CD4-positive, alpha-beta memory T cell (primary cell): ENCODE data around the gene WFIKKN1. TPM values are rescaled to one million over a fixed set of nuclear protein-coding genes. Genes with fewer than 3 reads are reported as not detected.
A peak's percentile ranks its signal among the peaks of the same experiment; 100 is the strongest.

Experiments
- CTCF ChIA-PET: fragments of 350-600 bp; sonication (Branson Sonifier 250); formaldehyde crosslinking; loops from one replicate; lab custom pipeline; 2021; ENCODE audit warnings: inconsistent platforms; ENCODE audit not compliant: partially characterized antibody; lab: Charles Lee
- POLR2A ChIA-PET: fragments of 350-600 bp; sonication (Branson Sonifier 250); formaldehyde crosslinking; loops from one replicate; lab custom pipeline; 2021; ENCODE audit not compliant: partially characterized antibody; lab: Charles Lee
- DNase-seq, 5 donors: peaks; one replicate each; pipeline versions ENCODE4 v3.0.0 to v3.0.0-alpha.2; 2020 to 2022; ENCODE audit warnings: mixed read lengths in 1 of 5
- H3K27ac ChIP-seq: one replicate; pipeline ENCODE4 v1.7.0; 2013; ENCODE audit warnings: low read depth, low read length
- H3K27me3 ChIP-seq: 2 replicates; pipeline ENCODE4 v1.7.0; 2013; ENCODE audit warnings: mild to moderate bottlenecking, low read length, moderate library complexity; ENCODE audit not compliant: insufficient read depth
- H3K36me3 ChIP-seq: 2 replicates; pipeline ENCODE4 v1.7.0; 2013; ENCODE audit warnings: mild to moderate bottlenecking, low read length, moderate library complexity; ENCODE audit not compliant: insufficient read depth
- H3K4me1 ChIP-seq: 2 replicates; pipeline ENCODE4 v1.7.0; 2013; ENCODE audit warnings: mild to moderate bottlenecking, low read length, moderate library complexity; ENCODE audit not compliant: insufficient read depth
- H3K4me3 ChIP-seq, 2 donors: one replicate each; pipeline ENCODE4 v1.7.0; 2013; ENCODE audit warnings: low read length in 2 of 2, mild to moderate bottlenecking in 1 of 2
- H3K9me3 ChIP-seq, 2 donors: one replicate each; pipeline ENCODE4 v1.7.0; 2013; ENCODE audit warnings: low read length in 2 of 2, control low read depth in 1 of 2; ENCODE audit not compliant: control insufficient read depth in 1 of 2
- H3K27ac Mint-ChIP-seq, 7 donors: one replicate each; pipeline ENCODE4 v1.8.0; 2020 to 2021; ENCODE audit warnings: mixed read lengths in 7 of 7, mild to moderate bottlenecking in 6 of 7, inconsistent platforms in 3 of 7, moderate library complexity in 3 of 7
- H3K27me3 Mint-ChIP-seq, 2 donors: one replicate each; pipeline ENCODE4 v1.8.0; 2020 to 2021; ENCODE audit warnings: mixed read lengths in 2 of 2
- H3K36me3 Mint-ChIP-seq, 2 donors: one replicate each; pipeline ENCODE4 v1.8.0; 2020 to 2021; ENCODE audit warnings: mixed read lengths in 2 of 2, inconsistent platforms in 1 of 2, mild to moderate bottlenecking in 1 of 2
- H3K4me1 Mint-ChIP-seq, 4 donors: one replicate each; pipeline ENCODE4 v1.8.0; 2020 to 2021; ENCODE audit warnings: mixed read lengths in 4 of 4, mild to moderate bottlenecking in 1 of 4
- H3K4me3 Mint-ChIP-seq, 8 donors: one replicate each; pipeline ENCODE4 v1.8.0; 2020 to 2021; ENCODE audit warnings: mixed read lengths in 8 of 8, mild to moderate bottlenecking in 7 of 8, moderate library complexity in 6 of 8, inconsistent platforms in 3 of 8
- H3K9me3 Mint-ChIP-seq, 8 donors: one replicate each; pipeline ENCODE4 v1.8.0; 2020 to 2021; ENCODE audit warnings: mixed read lengths in 8 of 8, mild to moderate bottlenecking in 5 of 8, inconsistent platforms in 3 of 8, moderate library complexity in 1 of 8
- intact Hi-C: fragments of 100-400 bp; cut with micrococcal nuclease; formaldehyde crosslinking; loops from one replicate; pipeline ENCODE4 v1.15.1; 2023
- polyA plus RNA-seq, 2 donors: library from polyadenylated mRNA; unstranded; fragments of 300-500 nt; fragmentation: Illumina TruSeq; gene quantifications; one replicate each; pipeline ENCODE4 v1.2.3, GENCODE V29; 2021
- total RNA-seq, 2 experiments: library from RNA; stranded (reverse); gene quantifications; one replicate each; pipeline ENCODE4 v1.2.3, GENCODE V29; 2021

WFIKKN1 gene
- total and polyA plus RNA-seq, 4 experiments from 2014 or later: 0.09 to 0.86 (median 0.67) TPM; not detected in 1

GRCh38 chr16:679814-680624, 49.2 kb downstream of the WFIKKN1 start, which contains the start of gene STUB1:
STUB1 (plus strand) TSS chr16:680410; CDS start chr16:680526, 116 bp downstream.
- Mint-ChIP-seq H3K27ac (peak within 1 kb of the TSS; percentile 48 to 92 (median 90)), H3K27me3 (no peaks in the 10 kb centered on the region), H3K4me3 (peak within 1 kb of the TSS; percentile 78 to 87 (median 81)), H3K4me1 (peaks cover 5 to 49% (median 34%) of the 10 kb centered on the region in 4 donors), H3K9me3 (peaks cover 0 to 1% (median 0%) of the 10 kb centered on the region in 8 donors), H3K36me3 (peaks cover 4 to 19% of the 10 kb centered on the region in 2 donors)
- Histone ChIP-seq H3K4me1 (peaks cover 49% of the 10 kb centered on the region), H3K36me3 (peaks cover 12% of the 10 kb centered on the region), H3K27me3 (no peaks in the 10 kb centered on the region), H3K4me3 (peak within 1 kb of the TSS; percentile 14 to 62), H3K27ac (peak within 1 kb of the TSS; percentile 70), H3K9me3 (no peaks in the 10 kb centered on the region)
- ChIA-PET POLR2A (interaction anchor here (0.7 to 10.2 kb wide), 14 partner anchors 8 to 96 kb away, joined by 3 to 212 read pairs (median 4); partner anchors contain the start of genes CCDC78, MCRIP2, METTL26 and RHOT2), CTCF (interaction anchor here (1.6 kb wide), 1 partner anchor 32 kb away, joined by 4 read pairs; no protein-coding TSS in a partner anchor)
- peak; percentile 80 to 90 (median 83) for DNase-seq
- intact Hi-C loops: loop anchor here (1.0 to 2.0 kb wide), 3 partner anchors 12 to 91 kb away; partner anchors contain the start of genes METTL26 and RHOT2

DNA sequence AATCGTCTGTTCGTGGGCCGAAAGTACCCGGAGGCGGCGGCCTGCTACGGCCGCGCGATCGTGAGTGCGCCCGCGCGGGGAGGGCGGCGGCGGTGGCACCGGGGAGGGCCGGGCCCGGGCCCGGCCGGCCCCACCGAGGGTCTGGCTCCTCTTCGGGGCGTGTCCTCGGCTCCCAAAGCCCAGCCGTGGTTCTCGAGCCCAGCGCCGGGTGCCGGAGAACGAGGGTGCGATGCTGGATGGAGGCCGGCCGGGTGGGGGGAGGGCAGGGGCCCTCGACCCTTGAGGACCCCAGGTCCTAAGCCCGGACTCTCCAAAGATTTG, 49.8 kb downstream of the WFIKKN1 start:
- ChIA-PET CTCF (no interaction called here), POLR2A (interaction anchor here (0.7 to 10.2 kb wide), 13 partner anchors 9 to 96 kb away, joined by 3 to 212 read pairs (median 5); partner anchors contain the start of genes CCDC78, MCRIP2, METTL26 and RHOT2)
- Mint-ChIP-seq H3K36me3 (peaks cover 4 to 19% of the 10 kb centered on the region in 2 donors), H3K4me3 (peak overlapping the region; percentile 71 to 84 (median 78)), H3K9me3 (peaks cover 0 to 1% (median 0%) of the 10 kb centered on the region in 8 donors), H3K4me1 (peaks cover 5 to 46% (median 32%) of the 10 kb centered on the region in 4 donors), H3K27me3 (no peaks in the 10 kb centered on the region), H3K27ac (peak overlapping the region in 3 of 7 donors; percentile 57 to 89 (median 62))
- H3K9me3 ChIP-seq: no peaks in the 10 kb centered on the region
- peak overlapping the region; percentile 70 for H3K27ac ChIP-seq
- no peak for DNase-seq
- H3K27me3 ChIP-seq: no peaks in the 10 kb centered on the region
- peak overlapping the region; percentile 14 to 62 for H3K4me3 ChIP-seq
- H3K36me3 ChIP-seq: peaks cover 12% of the 10 kb centered on the region
- H3K4me1 ChIP-seq: peaks cover 51% of the 10 kb centered on the region
- intact Hi-C loops: no loop called here

DNA sequence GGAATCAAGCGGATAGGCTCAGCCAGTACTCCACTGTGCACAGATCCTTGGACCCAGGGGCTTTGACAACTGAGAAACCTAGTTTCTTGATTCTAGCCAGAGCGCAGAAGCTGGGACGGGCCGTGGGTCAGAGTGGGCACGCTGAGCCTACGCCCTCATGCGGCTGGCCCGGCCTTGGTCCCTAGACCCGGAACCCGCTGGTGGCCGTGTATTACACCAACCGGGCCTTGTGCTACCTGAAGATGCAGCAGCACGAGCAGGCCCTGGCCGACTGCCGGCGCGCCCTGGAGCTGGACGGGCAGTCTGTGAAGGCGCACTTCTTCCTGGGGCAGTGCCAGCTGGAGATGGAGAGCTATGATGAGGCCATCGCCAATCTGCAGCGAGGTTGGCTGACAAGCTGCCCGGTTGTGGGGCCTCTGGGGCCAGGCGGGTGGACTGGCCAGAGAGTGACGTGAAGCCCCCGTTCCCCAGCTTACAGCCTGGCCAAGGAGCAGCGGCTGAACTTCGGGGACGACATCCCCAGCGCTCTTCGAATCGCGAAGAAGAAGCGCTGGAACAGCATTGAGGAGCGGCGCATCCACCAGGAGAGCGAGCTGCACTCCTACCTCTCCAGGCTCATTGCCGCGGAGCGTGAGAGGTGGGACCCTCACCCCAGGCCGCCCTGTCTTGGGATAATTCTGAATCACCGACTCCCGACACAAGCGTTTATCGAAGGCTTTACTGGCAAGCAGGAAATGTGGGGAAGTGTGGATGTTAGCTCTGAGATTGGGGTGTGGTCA, 50.4 kb downstream of the WFIKKN1 start:
- peaks cover 4 to 19% of the 10 kb centered on the region in 2 donors for H3K36me3 Mint-ChIP-seq
- H3K9me3 Mint-ChIP-seq: peaks cover 0 to 1% (median 0%) of the 10 kb centered on the region in 8 donors
- intact Hi-C loops: no loop called here
- POLR2A ChIA-PET: interaction anchor here (0.9 to 10.2 kb wide), 12 partner anchors 9 to 97 kb away, joined by 3 to 212 read pairs (median 4); partner anchors contain the start of genes ANTKMT, CCDC78, METTL26 and RHOT2
- peak overlapping the region; percentile 69 to 84 (median 76) for H3K4me3 Mint-ChIP-seq
- peak overlapping the region; percentile 70 for H3K27ac ChIP-seq
- no peaks in the 10 kb centered on the region for H3K27me3 Mint-ChIP-seq
- H3K36me3 ChIP-seq: peaks cover 12% of the 10 kb centered on the region
- no peak for DNase-seq
- H3K27me3 ChIP-seq: no peaks in the 10 kb centered on the region
- H3K4me1 ChIP-seq: peaks cover 56% of the 10 kb centered on the region
- peak overlapping the region in 6 of 7 donors; percentile 22 to 89 (median 56) for H3K27ac Mint-ChIP-seq
- CTCF ChIA-PET: no interaction called here
- H3K9me3 ChIP-seq: no peaks in the 10 kb centered on the region
- H3K4me1 Mint-ChIP-seq: peaks cover 5 to 49% (median 33%) of the 10 kb centered on the region in 4 donors
- peak overlapping the region; percentile 14 to 62 for H3K4me3 ChIP-seq

- Histone ChIP-seq H3K27ac (no peak overlapping the region), H3K4me1 (peaks cover 57% of the 10 kb centered on the region), H3K9me3 (no peaks in the 10 kb centered on the region), H3K4me3 (peak overlapping the region in 1 of 2 donors; percentile 62), H3K27me3 (no peaks in the 10 kb centered on the region), H3K36me3 (peaks cover 12% of the 10 kb centered on the region)
- peaks cover 0 to 1% (median 0%) of the 10 kb centered on the region in 8 donors for H3K9me3 Mint-ChIP-seq
- intact Hi-C loops: no loop called here
- no peak for DNase-seq
- no peaks in the 10 kb centered on the region for H3K27me3 Mint-ChIP-seq
- peaks cover 5 to 45% (median 29%) of the 10 kb centered on the region in 4 donors for H3K4me1 Mint-ChIP-seq
- ChIA-PET CTCF (no interaction called here), POLR2A (interaction anchor here (0.9 to 10.2 kb wide), 8 partner anchors 10 to 46 kb away, joined by 3 to 212 read pairs (median 5); partner anchors contain the start of genes ANTKMT, METTL26, RHOT2 and WDR24)
- peak overlapping the region in 5 of 7 donors; percentile 36 to 91 (median 84) for H3K27ac Mint-ChIP-seq
- H3K36me3 Mint-ChIP-seq: peaks cover 4 to 17% of the 10 kb centered on the region in 2 donors
- H3K4me3 Mint-ChIP-seq: peak overlapping the region; percentile 65 to 88 (median 74)
Measured at GRCh38 chr16:681746-682427, 51.1 kb downstream of the WFIKKN1 start.

- ChIA-PET POLR2A (interaction anchor here (0.9 to 10.2 kb wide), 5 partner anchors 10 to 47 kb away, joined by 3 to 212 read pairs (median 6); partner anchors contain the start of genes METTL26, RHOT2 and WDR24), CTCF (no interaction called here)
- peak overlapping the region; percentile 70 for H3K27ac ChIP-seq
- Mint-ChIP-seq H3K27me3 (no peaks in the 10 kb centered on the region), H3K4me3 (peak overlapping the region; percentile 63 to 88 (median 70)), H3K9me3 (peaks cover 0 to 1% (median 0%) of the 10 kb centered on the region in 8 donors), H3K36me3 (peaks cover 4 to 17% of the 10 kb centered on the region in 2 donors), H3K4me1 (peaks cover 5 to 43% (median 27%) of the 10 kb centered on the region in 4 donors), H3K27ac (peak overlapping the region in 6 of 7 donors; percentile 13 to 91 (median 80))
- intact Hi-C loops: no loop called here
- H3K4me3 ChIP-seq: no peak overlapping the region
- H3K36me3 ChIP-seq: peaks cover 12% of the 10 kb centered on the region
- peaks cover 55% of the 10 kb centered on the region for H3K4me1 ChIP-seq
- H3K27me3 ChIP-seq: no peaks in the 10 kb centered on the region
- DNase-seq: no peak
- H3K9me3 ChIP-seq: no peaks in the 10 kb centered on the region
Measured at GRCh38 chr16:682493-683395, 52.0 kb downstream of the WFIKKN1 start.
